ENCODE measurements around the gene COL18A1.
"Not testable (repeated sequence)": the region's sequence is repeated elsewhere in the genome, so short reads cannot be mapped to it uniquely, and the experiment has no call there.

Gene COL18A1

GRCh38 chr21:45367402-45368351 lies 37.3 kb upstream of the COL18A1 start:
- DNase-seq = no peak

GRCh38 chr21:45369018-45369417 lies 35.9 kb upstream of the COL18A1 start:
- DNase-seq = not testable (repeated sequence)

DNA sequence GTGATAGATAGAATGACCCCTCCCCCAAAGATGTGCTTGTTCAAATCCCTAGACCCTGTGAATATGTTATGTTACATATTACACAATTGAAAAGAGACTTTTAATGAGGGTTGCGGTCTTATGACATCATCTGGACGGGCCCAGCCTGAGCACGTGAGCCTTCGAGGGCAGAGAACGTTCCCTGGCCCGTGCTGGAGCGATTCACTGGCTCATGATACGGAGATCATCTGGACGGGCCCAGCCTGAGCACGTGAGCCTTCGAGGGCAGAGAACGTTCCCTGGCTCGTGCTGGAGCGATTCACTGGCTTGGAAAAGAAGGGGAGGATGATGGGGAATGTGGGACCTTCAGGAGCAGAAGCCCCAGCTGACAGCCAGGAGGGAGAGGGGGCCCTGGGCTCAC lies 34.4 kb upstream of the COL18A1 start:
- no peak for DNase-seq

DNA sequence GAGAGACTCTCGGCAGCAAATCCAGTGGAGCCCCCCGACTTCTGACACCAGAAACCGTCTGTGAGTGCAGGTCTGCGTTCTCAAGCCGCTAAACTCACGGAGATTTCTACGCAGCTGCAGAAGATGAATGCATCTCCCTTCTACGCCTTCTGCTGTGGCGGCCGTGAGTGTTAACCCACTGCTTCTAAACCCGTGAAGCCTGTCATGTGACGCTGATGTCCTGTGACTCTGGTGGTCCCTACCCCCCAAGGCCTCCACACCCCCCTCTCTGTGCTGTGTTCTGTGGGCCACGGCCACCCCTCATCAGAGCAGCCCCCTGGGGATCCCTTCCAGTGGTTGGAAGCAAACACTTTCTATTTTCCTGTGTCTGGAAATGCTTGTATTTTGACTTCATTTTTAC lies 33.9 kb upstream of the COL18A1 start:
- no peak for DNase-seq

GRCh38 chr21:45371655-45372054 lies 33.3 kb upstream of the COL18A1 start:
- no peak for DNase-seq

DNA sequence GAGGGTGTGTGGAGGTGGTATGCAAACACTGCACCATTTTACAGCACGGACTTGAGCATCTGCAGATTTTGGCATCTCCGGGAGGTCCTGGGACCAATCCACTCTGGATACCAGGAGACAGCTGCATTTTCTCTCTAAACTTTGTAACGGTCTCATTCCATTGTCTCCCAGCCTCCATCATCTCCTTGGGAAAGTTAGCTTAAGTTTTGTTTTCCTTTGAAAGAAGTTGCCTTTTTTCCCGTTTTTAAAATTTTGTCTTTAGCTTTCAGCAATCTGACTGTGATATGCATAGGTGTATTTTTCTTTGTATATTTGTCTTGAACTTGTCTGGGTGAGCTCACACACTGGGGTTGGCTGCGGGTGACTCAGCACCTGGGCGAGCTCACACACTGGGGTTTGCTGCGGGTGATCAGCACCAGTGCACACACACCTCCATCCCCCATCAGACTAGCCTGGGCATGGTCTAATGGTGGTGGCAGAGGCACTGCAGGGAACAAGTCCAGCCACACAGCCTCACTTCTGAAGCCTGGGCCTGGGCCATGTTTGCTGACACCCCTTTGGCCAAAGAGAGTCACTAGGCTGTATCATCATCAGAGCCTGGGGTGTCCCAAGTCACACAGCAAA lies 32.1 kb upstream of the COL18A1 start:
- DNase-seq = no peak

GRCh38 chr21:45373991-45374816 lies 30.8 kb upstream of the COL18A1 start:
- no peak for DNase-seq

DNA sequence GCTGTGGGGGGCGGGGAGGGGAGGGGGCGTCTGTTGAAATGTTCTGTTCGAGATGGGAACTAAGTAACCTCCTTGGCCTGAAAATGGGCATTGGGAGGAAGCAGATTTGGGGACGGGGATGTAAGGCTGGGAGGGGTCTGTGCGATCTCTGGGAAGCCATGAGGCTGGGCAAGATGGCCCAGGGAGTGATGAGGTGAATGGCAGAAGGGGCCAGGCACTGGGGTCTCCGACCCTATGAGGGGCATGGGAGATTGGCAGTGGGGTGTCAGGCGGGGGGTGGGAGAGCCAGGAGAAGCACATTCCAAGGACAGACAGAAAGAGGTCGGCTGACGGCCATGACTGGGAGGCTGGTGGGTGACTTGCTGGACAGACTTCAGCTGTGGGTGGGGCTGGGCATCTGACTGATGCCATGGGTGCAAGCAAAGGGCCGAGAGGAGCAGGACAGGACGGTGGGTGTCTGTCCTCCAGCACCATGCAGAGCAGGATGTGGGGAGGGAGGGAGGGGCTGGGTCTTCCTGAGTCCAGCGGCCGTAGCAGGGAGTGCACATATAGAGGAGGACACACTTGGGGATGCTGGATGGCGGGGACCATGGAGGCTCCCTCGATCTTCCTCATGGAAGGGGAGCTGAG lies 30.0 kb upstream of the COL18A1 start:
- no peak for DNase-seq

DNA sequence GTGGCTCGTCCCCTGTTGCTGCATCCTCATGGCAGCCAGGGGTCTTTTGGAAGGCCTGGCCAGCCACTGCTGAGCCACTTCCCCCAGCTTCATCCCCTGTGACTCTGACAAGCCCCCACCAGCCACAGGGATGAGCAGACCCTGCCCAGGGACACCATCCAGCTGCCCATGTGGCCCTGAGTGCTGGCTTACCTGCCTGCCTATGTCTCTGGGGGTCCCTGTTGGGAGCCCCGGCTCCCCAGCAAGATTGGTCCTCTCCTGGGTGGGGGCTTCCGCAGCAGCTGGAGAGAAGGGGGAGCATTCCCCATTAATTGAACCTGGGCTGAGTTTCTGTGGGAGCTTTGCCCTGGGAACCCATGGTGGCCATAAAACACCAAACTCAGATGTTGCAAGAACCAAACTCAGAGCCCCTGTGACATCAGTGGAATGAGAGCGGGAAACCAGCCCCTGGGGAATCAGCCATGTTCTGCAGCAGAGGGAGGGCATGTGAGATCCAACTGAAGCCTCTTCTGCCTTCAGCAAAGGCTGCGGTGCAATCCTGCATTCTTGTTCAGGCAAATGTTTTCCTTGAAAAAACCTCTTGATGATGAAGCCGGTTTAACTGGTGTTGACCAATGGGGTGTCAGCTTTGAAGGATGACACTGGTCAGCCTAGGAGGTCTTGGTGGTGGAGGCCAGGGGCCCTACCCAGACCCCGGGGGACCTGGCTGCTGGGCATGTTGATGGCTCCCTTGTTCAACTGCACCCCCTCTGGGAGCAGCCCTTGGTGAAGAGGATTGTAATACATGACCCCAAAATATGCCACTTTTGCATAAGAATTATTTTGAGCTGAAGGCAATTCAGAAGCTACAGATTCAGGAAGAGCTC lies 28.3 kb upstream of the COL18A1 start:
- no peak for DNase-seq

DNA sequence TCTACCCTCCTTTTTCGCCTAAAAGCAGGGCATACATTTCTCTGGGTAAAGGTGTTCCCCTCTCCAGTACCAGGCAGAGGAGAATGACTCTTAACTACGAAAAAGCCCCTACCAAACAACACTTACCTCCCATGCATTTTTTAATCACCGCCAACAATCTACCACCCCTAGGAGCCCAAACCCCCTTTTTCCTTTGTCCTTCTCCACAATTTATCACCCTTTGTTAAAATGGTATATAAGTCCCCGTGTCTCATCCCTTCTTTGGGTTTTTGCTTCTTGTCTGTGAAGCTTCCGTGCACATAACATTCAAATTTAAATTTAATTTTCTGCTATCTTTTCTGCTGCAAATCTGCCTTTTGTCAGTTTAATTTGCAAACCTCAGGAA lies 27.6 kb upstream of the COL18A1 start:
- DNase-seq = no peak

GRCh38 chr21:45377866-45378257 lies 27.1 kb upstream of the COL18A1 start:
- no peak for DNase-seq

DNA sequence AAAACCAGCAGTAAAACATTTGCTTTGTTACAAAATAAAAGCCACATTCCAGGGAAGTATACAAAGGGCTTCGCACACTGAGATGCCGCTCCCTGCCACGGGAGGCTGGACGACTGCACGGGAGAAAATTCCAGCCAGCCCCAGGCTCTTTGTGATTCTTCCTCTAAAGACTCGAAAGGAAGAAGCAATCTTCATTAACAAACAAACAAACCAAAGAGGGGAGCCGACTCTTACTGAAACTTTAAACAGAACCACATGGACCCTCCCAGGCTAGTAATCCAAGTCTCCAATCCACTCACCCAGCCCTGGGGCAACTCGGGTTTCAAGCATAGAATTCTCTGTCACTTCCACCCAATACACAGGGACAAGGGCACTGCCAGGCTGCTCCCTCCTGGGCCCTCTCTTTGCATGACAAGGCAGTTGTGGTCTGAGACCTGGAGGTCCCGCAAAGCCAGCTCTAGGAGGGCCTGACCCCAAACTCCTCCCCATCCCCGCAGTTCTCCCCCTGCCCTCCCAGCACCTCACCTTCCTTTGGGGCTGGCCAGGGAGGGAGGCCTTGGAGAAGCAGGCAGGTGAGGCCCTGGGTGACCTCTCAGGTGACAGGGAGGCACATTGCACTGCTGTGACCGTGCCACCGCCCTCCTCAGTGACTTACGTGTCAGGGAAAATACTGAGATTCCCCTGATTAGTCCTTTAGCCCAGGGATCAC lies 26.6 kb upstream of the COL18A1 start:
- DNase-seq = no peak

- DNase-seq = no peak
These were observed 25.6 kb upstream of the COL18A1 start for GRCh38 chr21:45379171-45379900.

- DNase-seq = no peak
These were observed 25.0 kb upstream of the COL18A1 start for GRCh38 chr21:45379901-45380330.

GRCh38 chr21:45380566-45380965 lies 24.4 kb upstream of the COL18A1 start:
- no peak for DNase-seq

DNA sequence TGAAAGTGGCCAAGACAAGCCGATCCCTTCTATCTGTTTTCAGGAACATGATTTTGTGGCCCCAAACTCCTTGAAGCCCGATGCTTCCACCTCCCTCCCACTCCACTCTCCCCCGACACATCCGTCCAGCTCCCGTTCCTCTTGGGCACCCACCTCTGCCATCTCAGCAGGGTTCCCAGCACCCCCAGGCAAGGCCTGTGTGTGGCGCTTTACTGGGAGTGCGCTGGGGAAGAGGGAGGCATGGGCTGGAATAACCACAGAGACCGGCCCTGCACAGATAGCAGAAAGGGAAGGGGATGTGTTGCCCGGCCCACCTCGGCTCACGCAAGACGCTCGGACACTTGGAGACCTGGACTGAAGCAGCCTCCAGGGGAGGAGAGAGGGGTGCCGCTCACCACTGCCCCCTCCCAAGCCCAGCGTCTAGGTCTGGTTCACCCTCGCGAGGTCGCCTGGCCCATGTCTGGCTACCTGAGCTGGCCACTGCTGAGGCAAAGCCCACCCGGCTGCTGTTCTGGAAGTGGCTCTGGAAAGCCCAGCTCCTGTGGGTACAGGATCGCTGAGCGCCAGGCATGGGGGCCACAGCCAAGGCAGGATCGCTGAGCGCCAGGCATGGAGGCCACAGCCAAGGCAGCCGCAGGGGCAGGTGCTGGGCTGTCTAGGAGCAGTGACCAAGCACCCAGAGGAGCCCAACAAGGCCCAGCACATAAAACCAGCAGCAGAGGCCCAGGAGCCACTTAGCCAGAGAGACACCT lies 23.8 kb upstream of the COL18A1 start:
- DNase-seq = no peak

- DNase-seq = no peak
These were observed 22.9 kb upstream of the COL18A1 start for GRCh38 chr21:45381865-45382696.

DNA sequence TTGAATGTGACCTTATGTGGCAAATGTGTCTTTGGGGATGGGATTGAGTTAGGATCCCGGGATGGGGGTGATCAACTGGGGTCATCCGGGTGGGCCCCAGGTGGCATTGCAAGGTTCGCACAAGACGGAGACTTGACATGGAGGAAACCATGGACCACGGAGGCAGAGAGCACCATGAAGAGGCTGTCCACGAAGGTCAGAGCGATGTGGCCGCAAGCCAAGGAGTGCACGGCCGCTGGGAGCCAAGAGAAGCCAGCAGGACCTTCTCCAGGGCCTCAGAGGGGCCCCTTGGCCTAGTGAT lies 22.3 kb upstream of the COL18A1 start:
- DNase-seq = no peak

- DNase-seq = no peak
These were observed 21.8 kb upstream of the COL18A1 start for GRCh38 chr21:45383111-45383614.

Measured in stimulated activated CD4-positive, alpha-beta T cell treated with anti-CD3 and anti-CD28 coated beads, Interleukin-12 subunit alpha, Interleukin-12 subunit beta, amount 100 ng/mL, for 4 hours (primary cell).